Prostate gland (tissue), 2 donors: ENCODE measurements around the gene LRRN2. TPM values are rescaled to one million over a fixed set of nuclear protein-coding genes. Genes with fewer than 3 reads are reported as not detected.

Experiments
- DNase-seq: peaks from one replicate; pipeline ENCODE4 v3.0.0-alpha.2; 2019; ENCODE audit warnings: low spot score
- H3K27ac ChIP-seq, 2 donors: fragments of 200-600 bp; sonication (generic); 2 replicates each; pipeline ENCODE4 v1.5.1; 2017 to 2019
- H3K27me3 ChIP-seq: fragments of 200-600 bp; sonication (generic); replicated peaks from 2 replicates; pipeline ENCODE4 v1.5.1; 2019; ENCODE audit not compliant: insufficient read depth
- H3K36me3 ChIP-seq, 2 donors: fragments of 200-600 bp; sonication (generic); 1 replicate in 1 of 2; 2 replicates in 1 of 2; pipeline versions ENCODE4 v1.5.1 to v1.8.1; 2017 to 2019
- H3K4me1 ChIP-seq: fragments of 200-600 bp; sonication (generic); replicated peaks from 2 replicates; pipeline ENCODE4 v1.5.1; 2019
- H3K4me3 ChIP-seq, 2 donors: fragments of 200-600 bp; sonication (generic); 2 replicates each; pipeline ENCODE4 v1.5.1; 2017 to 2019
- H3K9me3 ChIP-seq: fragments of 200-600 bp; sonication (generic); 2 replicates; pipeline ENCODE4 v1.5.1; 2017
- POLR2A ChIP-seq: fragments of 450-650 bp; IDR thresholded peaks from one replicate; pipeline ENCODE4 v1.6.1; 2016; ENCODE audit warnings: antibody characterized with exemption, mild to moderate bottlenecking
- POLR2AphosphoS5 ChIP-seq: sonication (generic); formaldehyde crosslinking; IDR thresholded peaks from one replicate; pipeline ENCODE4 v1.6.1; 2017; ENCODE audit warnings: antibody characterized with exemption
- WGBS: methylation state at CpG from one replicate; pipeline ENCODE4 v1.1.5; 2018; 5-methylcytosine and 5-hydroxymethylcytosine counted together
- intact Hi-C: fragments of 100-400 bp; cut with DNase I; formaldehyde crosslinking; loops from one replicate; pipeline ENCODE4 v1.14.2; 2022
- total RNA-seq, 2 donors: library from RNA; depleted of rRNA; stranded (reverse); fragments of >200 nt; gene quantifications; one replicate each; pipeline ENCODE4 v1.1.0, GENCODE V29; 2016
- TF ChIP-seq, protein P1 (sequence below), 4 experiments: fragments of 200-600 bp in 2 of 4; fragments of 450-650 bp in 2 of 4; sonication (generic) in 2 of 4; IDR thresholded peaks; 1 replicate in 3 of 4; 2 replicates in 1 of 4; pipeline ENCODE4 v1.5.1; 2016 to 2019; ENCODE audit warnings: antibody characterized with exemption in 4 of 4, mild to moderate bottlenecking in 2 of 4, moderate library complexity in 2 of 4

Gene LRRN2
- total RNA-seq, 2 donors from 2014 or later, result 0.55 to 15.3 TPM

DNA sequence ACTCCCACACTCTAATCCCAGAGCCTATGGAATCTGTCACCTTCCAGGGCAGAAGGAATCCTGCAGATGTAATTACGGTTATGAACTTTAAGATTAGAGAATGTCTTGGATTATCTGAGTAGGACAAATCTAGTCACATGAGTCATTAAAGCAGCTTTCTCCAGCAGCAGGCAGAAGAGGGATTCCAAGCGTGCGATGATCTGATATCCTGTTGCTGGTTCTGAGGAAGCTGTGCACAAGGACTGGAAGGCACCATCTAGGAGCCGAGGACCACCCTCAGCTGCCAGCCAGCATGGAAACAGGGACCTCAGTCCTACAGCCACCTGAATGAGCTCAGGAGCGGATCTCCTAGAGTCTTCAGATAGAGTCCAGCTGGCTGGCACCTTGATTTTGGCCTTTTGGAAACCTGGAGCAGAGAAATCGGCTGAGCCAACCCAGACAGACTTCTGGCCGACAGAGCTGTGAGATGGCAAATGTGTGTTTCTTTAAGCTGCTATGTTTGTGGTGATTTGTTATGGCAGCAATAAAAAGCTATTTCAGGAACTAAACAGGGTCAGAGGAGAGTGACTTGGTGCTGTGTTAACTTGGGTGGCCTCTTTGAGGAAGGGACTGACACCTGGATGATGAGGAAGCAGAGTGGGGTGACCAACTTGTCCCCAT lies 34.5 kb downstream of the LRRN2 start:
- Histone ChIP-seq H3K4me1 (no peaks in the 10 kb centered on the region), H3K9me3 (no peaks in the 10 kb centered on the region), H3K27ac (no peak overlapping the region), H3K36me3 (no peaks in the 10 kb centered on the region), H3K4me3 (no peak overlapping the region), H3K27me3 (no peaks in the 10 kb centered on the region)
- intact Hi-C loops, result no loop called here
- WGBS, result 51% methylated on average over 7 of the region's 7 CpGs
- TF ChIP-seq POLR2AphosphoS5, result no peak
- TF ChIP-seq POLR2A, result no peak
- TF ChIP-seq, protein P1, sequence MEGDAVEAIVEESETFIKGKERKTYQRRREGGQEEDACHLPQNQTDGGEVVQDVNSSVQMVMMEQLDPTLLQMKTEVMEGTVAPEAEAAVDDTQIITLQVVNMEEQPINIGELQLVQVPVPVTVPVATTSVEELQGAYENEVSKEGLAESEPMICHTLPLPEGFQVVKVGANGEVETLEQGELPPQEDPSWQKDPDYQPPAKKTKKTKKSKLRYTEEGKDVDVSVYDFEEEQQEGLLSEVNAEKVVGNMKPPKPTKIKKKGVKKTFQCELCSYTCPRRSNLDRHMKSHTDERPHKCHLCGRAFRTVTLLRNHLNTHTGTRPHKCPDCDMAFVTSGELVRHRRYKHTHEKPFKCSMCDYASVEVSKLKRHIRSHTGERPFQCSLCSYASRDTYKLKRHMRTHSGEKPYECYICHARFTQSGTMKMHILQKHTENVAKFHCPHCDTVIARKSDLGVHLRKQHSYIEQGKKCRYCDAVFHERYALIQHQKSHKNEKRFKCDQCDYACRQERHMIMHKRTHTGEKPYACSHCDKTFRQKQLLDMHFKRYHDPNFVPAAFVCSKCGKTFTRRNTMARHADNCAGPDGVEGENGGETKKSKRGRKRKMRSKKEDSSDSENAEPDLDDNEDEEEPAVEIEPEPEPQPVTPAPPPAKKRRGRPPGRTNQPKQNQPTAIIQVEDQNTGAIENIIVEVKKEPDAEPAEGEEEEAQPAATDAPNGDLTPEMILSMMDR (IDR thresholded peaks at IDR 0.05), result no peak
- DNase-seq, result no peak

DNA sequence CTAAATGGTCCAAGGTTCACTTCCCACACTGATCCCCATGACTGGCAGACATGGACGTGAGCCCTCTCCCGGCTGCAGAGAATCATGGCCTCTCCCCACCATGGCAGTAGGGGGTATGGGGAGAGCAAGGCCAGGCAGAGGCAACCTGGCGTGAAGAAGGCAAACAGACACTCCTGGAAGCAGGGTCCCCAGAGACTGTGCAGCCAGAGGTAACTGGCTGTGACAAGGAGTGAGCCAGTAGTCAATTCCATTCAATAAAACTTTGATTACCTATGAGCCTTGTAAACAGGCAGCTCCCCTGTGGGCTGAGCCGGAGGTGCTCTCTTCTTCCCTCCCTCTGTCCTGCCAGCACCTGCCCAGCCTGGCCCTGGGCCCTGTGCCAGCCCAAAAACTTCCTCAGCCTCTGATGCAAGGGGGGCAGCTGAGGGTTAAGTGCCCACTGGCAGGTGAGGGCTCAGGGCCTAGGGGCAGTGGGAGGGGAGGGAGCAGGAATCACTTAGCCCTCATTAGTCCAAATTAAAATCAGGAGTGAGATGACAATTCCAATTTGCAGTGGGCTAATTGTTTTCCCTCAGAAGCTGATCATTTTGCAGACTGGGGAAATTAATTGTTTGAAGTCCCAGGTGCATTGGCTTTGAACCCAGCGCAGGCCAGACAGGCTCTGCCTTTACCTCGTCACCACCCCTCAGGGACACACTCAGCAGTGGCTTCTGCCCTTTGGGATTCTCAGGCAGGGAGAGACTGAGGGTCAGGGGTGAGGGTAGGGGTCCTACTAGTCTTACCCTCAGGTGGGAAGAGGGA lies 35.6 kb downstream of the LRRN2 start:
- DNase-seq, result peak; percentile 21
- no peaks in the 10 kb centered on the region for H3K36me3 ChIP-seq
- no peaks in the 10 kb centered on the region for H3K27me3 ChIP-seq
- no peaks in the 10 kb centered on the region for H3K9me3 ChIP-seq
- H3K4me1 ChIP-seq, result no peaks in the 10 kb centered on the region
- H3K4me3 ChIP-seq, result no peak overlapping the region
- WGBS, result 50% methylated on average over 6 of the region's 6 CpGs
- H3K27ac ChIP-seq, result no peak overlapping the region
- intact Hi-C loops, result no loop called here
- no peak for TF ChIP-seq POLR2A
- TF ChIP-seq, protein P1 (IDR thresholded peaks at IDR 0.05), result no peak
- TF ChIP-seq POLR2AphosphoS5, result no peak

DNA sequence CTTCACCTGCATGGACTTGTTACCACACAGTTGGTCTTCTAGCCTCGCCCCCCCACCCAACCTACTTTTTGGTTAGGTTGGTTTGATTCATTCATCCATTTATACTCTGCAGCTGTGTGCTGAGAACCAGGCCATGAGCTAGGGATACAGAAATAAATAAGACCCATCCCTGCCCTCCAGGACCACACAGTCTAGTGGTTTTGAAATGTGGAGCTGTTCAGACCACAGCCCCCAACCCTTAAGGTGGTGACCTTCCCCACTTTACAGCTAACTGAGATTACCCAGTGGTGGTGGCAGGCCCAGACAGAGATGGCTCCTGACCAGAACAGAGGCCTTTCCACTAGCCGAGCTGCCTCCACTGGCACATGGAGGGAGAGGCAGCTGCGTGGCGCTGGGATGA lies 37.0 kb downstream of the LRRN2 start:
- Histone ChIP-seq H3K4me3 (no peak overlapping the region), H3K27me3 (no peaks in the 10 kb centered on the region), H3K9me3 (no peaks in the 10 kb centered on the region), H3K27ac (no peak overlapping the region), H3K36me3 (no peaks in the 10 kb centered on the region), H3K4me1 (no peaks in the 10 kb centered on the region)
- DNase-seq, result no peak
- intact Hi-C loops, result no loop called here
- 89% methylated on average over 4 of the region's 4 CpGs for WGBS
- TF ChIP-seq, protein P1 (IDR thresholded peaks at IDR 0.05), result no peak
- no peak for TF ChIP-seq POLR2A
- no peak for TF ChIP-seq POLR2AphosphoS5

DNA sequence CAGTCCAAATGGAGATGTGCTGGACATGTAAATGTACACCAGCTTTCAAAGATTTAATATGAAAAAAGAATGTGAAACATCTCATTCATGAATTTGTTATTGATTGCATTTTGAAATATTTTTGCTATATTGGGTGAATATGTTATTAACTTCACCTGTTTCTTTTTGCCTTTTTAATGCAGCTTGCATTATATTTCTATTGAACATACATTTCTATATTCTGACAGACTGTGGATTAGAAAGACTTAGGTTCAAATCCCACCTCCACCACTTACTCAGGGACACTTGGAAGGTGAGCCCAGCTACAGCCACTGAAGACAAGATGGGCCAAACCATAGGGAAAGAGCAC lies 37.8 kb downstream of the LRRN2 start:
- no peak overlapping the region for H3K4me3 ChIP-seq
- no peak overlapping the region for H3K27ac ChIP-seq
- H3K9me3 ChIP-seq, result no peaks in the 10 kb centered on the region
- DNase-seq, result no peak
- H3K27me3 ChIP-seq, result no peaks in the 10 kb centered on the region
- intact Hi-C loops, result no loop called here
- H3K4me1 ChIP-seq, result no peaks in the 10 kb centered on the region
- TF ChIP-seq POLR2A, result no peak
- TF ChIP-seq, protein P1 (IDR thresholded peaks at IDR 0.05), result no peak
- no peak for TF ChIP-seq POLR2AphosphoS5
- no peaks in the 10 kb centered on the region for H3K36me3 ChIP-seq
